ENCODE measurements around the gene NAXE. TPM values are rescaled to one million over a fixed set of nuclear protein-coding genes. Genes with fewer than 3 reads are reported as not detected.
A peak's percentile ranks its signal among the peaks of the same experiment; 100 is the strongest.

The NAXE gene
- total RNA-seq, 1 donor from 2014 or later: 75.6 TPM

- no peak for ATAC-seq (ENCODE audit: low read depth)
- Mint-ChIP-seq H3K36me3 (ENCODE audit: low read depth) (no peaks in the 10 kb centered on the region), H3K27ac (no peak overlapping the region), H3K4me3 (no peak overlapping the region), H3K9me3 (no peaks in the 10 kb centered on the region), H3K4me1 (peaks cover 15% of the 10 kb centered on the region), H3K27me3 (peaks cover 66% of the 10 kb centered on the region)
- intact Hi-C loops (cut with micrococcal nuclease): no loop called here
- ChIA-PET CTCF (interaction anchor here (1.1 kb wide), 1 partner anchor 52 kb away, joined by 3 read pairs; no protein-coding TSS in a partner anchor), POLR2A (no interaction called here)
- no peak for DNase-seq
- no peak for TF ChIP-seq CTCF (IDR thresholded peaks at IDR 0.05)
These were observed 46.8 kb downstream of the NAXE start for GRCh38 chr1:156638189-156638985.

GRCh38 chr1:156639601-156640101 is 48.1 kb downstream of the NAXE start:
- peaks cover 20% of the 10 kb centered on the region for H3K4me1 Mint-ChIP-seq
- no peak for TF ChIP-seq CTCF (IDR thresholded peaks at IDR 0.05)
- ATAC-seq (ENCODE audit: low read depth): no peak
- no peak overlapping the region for H3K27ac Mint-ChIP-seq
- no peaks in the 10 kb centered on the region for H3K9me3 Mint-ChIP-seq
- no peak overlapping the region for H3K4me3 Mint-ChIP-seq
- ChIA-PET POLR2A (no interaction called here), CTCF (interaction anchor here (1.1 kb wide), 1 partner anchor 50 kb away, joined by 3 read pairs; no protein-coding TSS in a partner anchor)
- no peaks in the 10 kb centered on the region for H3K36me3 Mint-ChIP-seq (ENCODE audit: low read depth)
- intact Hi-C loops (cut with micrococcal nuclease): no loop called here
- no peak for DNase-seq
- peaks cover 67% of the 10 kb centered on the region for H3K27me3 Mint-ChIP-seq

DNA sequence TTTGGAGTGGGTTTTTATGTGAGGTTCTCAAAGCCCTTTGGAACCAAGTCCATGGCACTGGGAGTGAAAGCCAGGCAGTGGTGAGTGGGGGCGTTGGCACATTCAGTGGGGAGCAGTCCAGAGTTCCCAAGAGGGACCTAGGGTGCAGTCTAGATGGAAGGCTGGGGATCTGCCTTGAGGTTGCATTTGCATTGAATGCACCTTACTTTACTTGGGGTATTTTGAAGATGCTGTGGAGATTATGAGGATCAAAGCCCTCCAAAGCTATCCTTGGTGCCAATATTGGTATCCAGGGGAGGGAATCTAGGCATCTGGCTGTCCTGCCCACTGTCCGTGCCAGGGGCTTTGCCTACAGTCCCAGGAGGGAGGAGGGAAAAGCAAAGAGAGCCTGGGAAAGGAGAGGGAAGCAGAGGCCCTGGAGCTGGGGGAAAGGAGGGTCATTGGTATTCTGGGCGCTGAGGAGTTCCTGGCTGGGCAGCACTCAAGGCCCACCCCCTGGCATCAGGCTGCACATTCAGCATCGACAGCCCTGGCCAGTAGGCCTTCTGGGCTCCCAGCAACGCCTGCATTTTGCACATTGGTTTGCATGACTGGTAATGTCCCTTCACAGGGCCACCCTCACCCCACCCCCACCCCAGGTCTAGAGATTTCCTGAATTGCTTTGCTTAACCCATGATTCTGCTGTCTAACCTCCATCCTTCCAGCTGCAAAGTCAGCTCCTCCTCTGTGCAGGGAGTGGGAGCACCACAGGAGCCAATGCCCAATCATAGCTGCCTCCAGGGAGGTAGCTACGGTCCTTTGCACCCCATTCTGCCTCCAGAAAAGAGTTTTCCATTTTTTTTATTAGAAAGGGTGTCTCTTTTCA is 49.5 kb downstream of the NAXE start:
- no peak overlapping the region for H3K27ac Mint-ChIP-seq

GRCh38 chr1:156641761-156642264 is 50.2 kb downstream of the NAXE start, which contains the start of gene BCAN:
TSS of gene BCAN (plus strand) at chr1:156642117. CDS start at chr1:156646055, 3,938 bp downstream.
- DNase-seq (no peak), ATAC-seq (ENCODE audit: low read depth) (peak; percentile 51)
- no peaks in the 10 kb centered on the region for H3K9me3 Mint-ChIP-seq
- no peaks in the 10 kb centered on the region for H3K36me3 Mint-ChIP-seq (ENCODE audit: low read depth)
- POLR2A ChIA-PET: no interaction called here
- CTCF ChIA-PET: interaction anchor here (1.0 to 1.7 kb wide), 2 partner anchors 15 to 17 kb away, joined by 5 read pairs; no protein-coding TSS in a partner anchor
- peaks cover 78% of the 10 kb centered on the region for H3K27me3 Mint-ChIP-seq
- intact Hi-C loops (cut with micrococcal nuclease): loop anchor here (2.0 kb wide), 1 partner anchor 15 kb away; no protein-coding TSS in a partner anchor
- no peak within 1 kb of the TSS for H3K27ac Mint-ChIP-seq
- H3K4me1 Mint-ChIP-seq: peaks cover 20% of the 10 kb centered on the region
- peak within 1 kb of the TSS; percentile 68 for H3K4me3 Mint-ChIP-seq
- no peak for TF ChIP-seq CTCF (IDR thresholded peaks at IDR 0.05)

More for the DNA sequence above, 49.5 kb downstream of the NAXE start:
- no peak for TF ChIP-seq CTCF (IDR thresholded peaks at IDR 0.05)
- ATAC-seq (ENCODE audit: low read depth) (no peak), DNase-seq (no peak)
- H3K36me3 Mint-ChIP-seq (ENCODE audit: low read depth): no peaks in the 10 kb centered on the region
- H3K4me1 Mint-ChIP-seq: peaks cover 20% of the 10 kb centered on the region
- peak overlapping the region; percentile 58 for H3K4me3 Mint-ChIP-seq
- no peaks in the 10 kb centered on the region for H3K9me3 Mint-ChIP-seq
- intact Hi-C loops (cut with micrococcal nuclease): no loop called here
- CTCF ChIA-PET: interaction anchor here (1.0 to 1.7 kb wide), 2 partner anchors 14 to 17 kb away, joined by 5 read pairs; no protein-coding TSS in a partner anchor
- peaks cover 77% of the 10 kb centered on the region for H3K27me3 Mint-ChIP-seq
- POLR2A ChIA-PET: no interaction called here

All from activated B cell treated with CpG ODN at 0.5 μM for 24 hours (primary cell).